ENCODE measurements around the gene H1-8. TPM values are rescaled to one million over a fixed set of nuclear protein-coding genes. Genes with fewer than 3 reads are reported as not detected.

Gene H1-8
- total RNA-seq, 1 donor from 2014 or later: not detected

- POLR2A ChIA-PET: interaction anchor here (0.6 to 2.3 kb wide), 12 partner anchors 10 to 534 kb away, joined by 3 to 14 read pairs (median 4); partner anchors contain the start of genes IFT122, MBD4 and TMCC1
- Mint-ChIP-seq H3K9me3 (no peaks in the 10 kb centered on the region), H3K4me3 (no peak overlapping the region), H3K36me3 (ENCODE audit: low read depth) (no peaks in the 10 kb centered on the region), H3K4me1 (peaks cover 61% of the 10 kb centered on the region), H3K27ac (peak overlapping the region; percentile 86), H3K27me3 (no peaks in the 10 kb centered on the region)
- intact Hi-C loops (cut with micrococcal nuclease): loop anchor here (5.0 kb wide), 2 partner anchors 140 to 300 kb away; partner anchors contain the start of genes HMCES and MBD4
- DNase-seq: no peak
- TF ChIP-seq CTCF (IDR thresholded peaks at IDR 0.05): no peak
- CTCF ChIA-PET: interaction anchor here (1.1 to 2.0 kb wide), 4 partner anchors 28 to 87 kb away, joined by 3 to 11 read pairs (median 4); no protein-coding TSS in a partner anchor
- ATAC-seq (ENCODE audit: low read depth): no peak
Measured at GRCh38 chr3:129577366-129577765, 34.4 kb downstream of the H1-8 start.

- no peak for TF ChIP-seq CTCF (IDR thresholded peaks at IDR 0.05)
- H3K4me3 Mint-ChIP-seq: peak overlapping the region; percentile 46
- no peaks in the 10 kb centered on the region for H3K27me3 Mint-ChIP-seq
- POLR2A ChIA-PET: interaction anchor here (1.2 to 2.3 kb wide), 5 partner anchors 11 to 315 kb away, joined by 3 to 14 read pairs (median 5); partner anchors contain the start of gene TMCC1
- ATAC-seq (ENCODE audit: low read depth) (peak; percentile 69), DNase-seq (peak; percentile 53)
- intact Hi-C loops (cut with micrococcal nuclease): loop anchor here (1.0 to 5.0 kb wide), 5 partner anchors 27 to 301 kb away; partner anchors contain the start of genes HMCES and MBD4
- peak overlapping the region; percentile 53 for H3K27ac Mint-ChIP-seq
- H3K9me3 Mint-ChIP-seq: no peaks in the 10 kb centered on the region
- peaks cover 62% of the 10 kb centered on the region for H3K4me1 Mint-ChIP-seq
- no peaks in the 10 kb centered on the region for H3K36me3 Mint-ChIP-seq (ENCODE audit: low read depth)
- CTCF ChIA-PET: interaction anchor here (1.1 to 2.0 kb wide), 4 partner anchors 27 to 88 kb away, joined by 3 to 11 read pairs (median 4); no protein-coding TSS in a partner anchor
Measured at GRCh38 chr3:129577925-129578786, 35.2 kb downstream of the H1-8 start.

GRCh38 chr3:129579991-129580390 is 37.0 kb downstream of the H1-8 start:
- Mint-ChIP-seq H3K4me1 (peaks cover 51% of the 10 kb centered on the region), H3K27me3 (no peaks in the 10 kb centered on the region), H3K4me3 (no peak overlapping the region), H3K27ac (no peak overlapping the region), H3K9me3 (no peaks in the 10 kb centered on the region), H3K36me3 (ENCODE audit: low read depth) (no peaks in the 10 kb centered on the region)
- no peak for TF ChIP-seq CTCF (IDR thresholded peaks at IDR 0.05)
- POLR2A ChIA-PET: no interaction called here
- CTCF ChIA-PET: no interaction called here
- ATAC-seq (ENCODE audit: low read depth) (no peak), DNase-seq (no peak)
- intact Hi-C loops (cut with micrococcal nuclease): loop anchor here (2.0 to 5.0 kb wide), 3 partner anchors 47 to 303 kb away; partner anchors contain the start of genes HMCES and MBD4

- intact Hi-C loops (cut with micrococcal nuclease): no loop called here
- POLR2A ChIA-PET: no interaction called here
Measured at GRCh38 chr3:129581623-129582022, 38.6 kb downstream of the H1-8 start.

More at GRCh38 chr3:129581623-129582022, 38.6 kb downstream of the H1-8 start:
- Mint-ChIP-seq H3K9me3 (no peaks in the 10 kb centered on the region), H3K4me1 (peaks cover 35% of the 10 kb centered on the region), H3K27me3 (no peaks in the 10 kb centered on the region), H3K27ac (no peak overlapping the region), H3K36me3 (ENCODE audit: low read depth) (no peaks in the 10 kb centered on the region), H3K4me3 (no peak overlapping the region)
- ATAC-seq (ENCODE audit: low read depth) (no peak), DNase-seq (no peak)
- CTCF ChIA-PET: no interaction called here
- no peak for TF ChIP-seq CTCF (IDR thresholded peaks at IDR 0.05)

Data from activated B cell treated with CpG ODN at 0.5 μM for 24 hours (primary cell).